ENCODE measurements around the gene BOD1L1. TPM values are rescaled to one million over a fixed set of nuclear protein-coding genes. Genes with fewer than 3 reads are reported as not detected.

The BOD1L1 gene
- total RNA-seq, 1 donor from 2014 or later: 37.5 TPM

DNA sequence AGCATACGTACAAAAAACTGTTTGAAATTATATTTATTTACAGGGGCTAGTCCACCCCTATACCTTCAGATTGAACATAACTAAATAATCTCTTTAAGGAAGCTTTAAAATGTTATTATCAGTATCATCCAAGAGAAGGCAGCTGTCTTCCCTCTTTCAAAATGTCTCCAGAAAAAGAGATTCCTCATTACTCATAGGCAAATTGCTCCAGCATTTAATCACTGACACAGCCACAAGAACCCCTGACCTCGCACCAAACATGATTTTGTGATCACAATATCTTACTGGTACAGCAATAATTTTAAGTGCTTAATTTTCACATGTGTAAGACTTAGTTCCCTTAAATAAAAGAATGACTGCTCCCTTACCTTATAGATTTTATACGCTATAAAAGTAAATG is 9.7 kb downstream of the BOD1L1 start:
- no peak overlapping the region for H3K4me3 ChIP-seq
- peaks cover 61% of the 10 kb centered on the region for H3K36me3 ChIP-seq
- TF ChIP-seq, protein P1, sequence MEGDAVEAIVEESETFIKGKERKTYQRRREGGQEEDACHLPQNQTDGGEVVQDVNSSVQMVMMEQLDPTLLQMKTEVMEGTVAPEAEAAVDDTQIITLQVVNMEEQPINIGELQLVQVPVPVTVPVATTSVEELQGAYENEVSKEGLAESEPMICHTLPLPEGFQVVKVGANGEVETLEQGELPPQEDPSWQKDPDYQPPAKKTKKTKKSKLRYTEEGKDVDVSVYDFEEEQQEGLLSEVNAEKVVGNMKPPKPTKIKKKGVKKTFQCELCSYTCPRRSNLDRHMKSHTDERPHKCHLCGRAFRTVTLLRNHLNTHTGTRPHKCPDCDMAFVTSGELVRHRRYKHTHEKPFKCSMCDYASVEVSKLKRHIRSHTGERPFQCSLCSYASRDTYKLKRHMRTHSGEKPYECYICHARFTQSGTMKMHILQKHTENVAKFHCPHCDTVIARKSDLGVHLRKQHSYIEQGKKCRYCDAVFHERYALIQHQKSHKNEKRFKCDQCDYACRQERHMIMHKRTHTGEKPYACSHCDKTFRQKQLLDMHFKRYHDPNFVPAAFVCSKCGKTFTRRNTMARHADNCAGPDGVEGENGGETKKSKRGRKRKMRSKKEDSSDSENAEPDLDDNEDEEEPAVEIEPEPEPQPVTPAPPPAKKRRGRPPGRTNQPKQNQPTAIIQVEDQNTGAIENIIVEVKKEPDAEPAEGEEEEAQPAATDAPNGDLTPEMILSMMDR (IDR thresholded peaks at IDR 0.05): no peak
- H3K9me3 ChIP-seq: no peaks in the 10 kb centered on the region
- ATAC-seq (no peak), DNase-seq (no peak)
- intact Hi-C loops (cut with DNase I): no loop called here
- no peaks in the 10 kb centered on the region for H3K27me3 ChIP-seq
- H3K4me1 ChIP-seq: no peaks in the 10 kb centered on the region
- H3K27ac ChIP-seq: no peak overlapping the region

- intact Hi-C loops (cut with DNase I): no loop called here
- H3K27me3 ChIP-seq: no peaks in the 10 kb centered on the region
- DNase-seq (no peak), ATAC-seq (no peak)
- H3K27ac ChIP-seq: no peak overlapping the region
- no peaks in the 10 kb centered on the region for H3K4me1 ChIP-seq
- TF ChIP-seq, protein P1 (IDR thresholded peaks at IDR 0.05): no peak
- no peaks in the 10 kb centered on the region for H3K9me3 ChIP-seq
- no peak overlapping the region for H3K4me3 ChIP-seq
- H3K36me3 ChIP-seq: peaks cover 73% of the 10 kb centered on the region
Observed at GRCh38 chr4:13616597-13616996, 10.9 kb downstream of the BOD1L1 start.

GRCh38 chr4:13615161-13615560 is 12.4 kb downstream of the BOD1L1 start:
- H3K36me3 ChIP-seq: peaks cover 87% of the 10 kb centered on the region
- no peaks in the 10 kb centered on the region for H3K4me1 ChIP-seq
- no peaks in the 10 kb centered on the region for H3K27me3 ChIP-seq
- no peak overlapping the region for H3K27ac ChIP-seq
- H3K4me3 ChIP-seq: no peak overlapping the region
- TF ChIP-seq, protein P1 (IDR thresholded peaks at IDR 0.05): no peak
- ATAC-seq (peak; percentile 65), DNase-seq (no peak)
- no peaks in the 10 kb centered on the region for H3K9me3 ChIP-seq
- intact Hi-C loops (cut with DNase I): no loop called here

GRCh38 chr4:13612569-13612968 is 15.0 kb downstream of the BOD1L1 start:
- H3K27ac ChIP-seq: no peak overlapping the region
- H3K36me3 ChIP-seq: peaks cover 90% of the 10 kb centered on the region
- H3K4me3 ChIP-seq: no peak overlapping the region
- TF ChIP-seq, protein P1 (IDR thresholded peaks at IDR 0.05): no peak
- intact Hi-C loops (cut with DNase I): no loop called here
- H3K9me3 ChIP-seq: no peaks in the 10 kb centered on the region
- no peaks in the 10 kb centered on the region for H3K27me3 ChIP-seq
- DNase-seq (no peak), ATAC-seq (no peak)
- H3K4me1 ChIP-seq: no peaks in the 10 kb centered on the region

DNA sequence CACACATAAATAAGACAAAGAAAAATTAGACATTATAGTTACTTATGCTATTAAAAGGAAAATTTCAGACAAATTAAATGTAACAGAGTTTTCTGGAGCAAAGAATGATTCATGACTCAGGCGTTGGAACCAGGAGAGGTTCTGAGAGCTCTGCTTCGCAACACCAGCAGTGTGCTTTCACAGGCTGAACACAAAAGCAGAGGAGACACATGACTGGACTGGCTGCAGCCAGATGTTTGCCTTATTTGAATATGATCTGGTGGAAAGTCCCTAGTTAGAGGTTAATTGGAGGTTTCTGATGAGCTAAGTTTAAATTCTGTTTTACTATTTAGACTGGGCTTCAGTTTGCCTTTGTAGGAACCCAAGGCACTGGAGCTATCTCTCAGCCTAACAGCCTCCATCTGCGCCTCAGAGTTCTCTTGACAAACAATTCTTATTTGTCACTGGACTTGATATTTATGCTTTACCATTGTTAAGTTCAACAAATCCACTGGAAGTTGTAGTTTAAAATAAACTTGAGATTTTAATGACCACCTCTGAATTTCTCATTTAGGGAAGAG is 16.2 kb downstream of the BOD1L1 start:
- H3K27ac ChIP-seq: no peak overlapping the region
- TF ChIP-seq, protein P1 (IDR thresholded peaks at IDR 0.05): no peak
- H3K27me3 ChIP-seq: no peaks in the 10 kb centered on the region
- H3K4me3 ChIP-seq: no peak overlapping the region
- no peak for DNase-seq
- no peaks in the 10 kb centered on the region for H3K4me1 ChIP-seq
- no peak for ATAC-seq
- no peaks in the 10 kb centered on the region for H3K9me3 ChIP-seq
- intact Hi-C loops (cut with DNase I): no loop called here
- H3K36me3 ChIP-seq: peaks cover 93% of the 10 kb centered on the region

DNA sequence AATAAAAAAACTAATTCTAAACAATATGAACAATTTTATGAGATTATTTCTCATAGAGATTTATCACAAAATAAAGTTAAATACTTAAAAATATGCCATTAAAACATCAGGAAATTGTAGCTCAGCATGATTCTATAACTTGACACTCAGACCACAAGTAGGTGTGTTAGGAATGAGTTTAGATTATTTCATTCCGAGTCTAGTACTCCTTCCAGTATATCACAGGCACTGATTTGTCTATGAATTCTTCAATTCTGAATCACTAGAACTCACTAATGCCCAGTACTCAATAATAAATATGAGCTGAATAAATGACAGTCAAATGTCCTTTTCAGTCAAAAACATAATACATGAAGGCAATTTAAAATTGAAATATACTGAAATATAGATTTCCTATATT is 22.2 kb downstream of the BOD1L1 start:
- Histone ChIP-seq H3K27me3 (no peaks in the 10 kb centered on the region), H3K4me1 (no peaks in the 10 kb centered on the region), H3K27ac (no peak overlapping the region), H3K36me3 (peaks cover 91% of the 10 kb centered on the region), H3K9me3 (no peaks in the 10 kb centered on the region), H3K4me3 (no peak overlapping the region)
- DNase-seq (no peak), ATAC-seq (no peak)
- TF ChIP-seq, protein P1 (IDR thresholded peaks at IDR 0.05): no peak
- intact Hi-C loops (cut with DNase I): no loop called here
